DMS153 (cell line): ENCODE measurements around the gene MRPS35.

ENCODE experiments used
- DNase-seq: peaks from one replicate; lab custom pipeline; 2025; lab: John Stamatoyannopoulos, UW

The MRPS35 gene

GRCh38 chr12:27710592-27711316 is at the start of gene MRPS35:
Gene MRPS35 (plus strand): TSS chr12:27710832. CDS start chr12:27710844, 12 bp downstream.
- peak; percentile 58 for DNase-seq

GRCh38 chr12:27665704-27666103 is 44.9 kb upstream of the MRPS35 start:
- DNase-seq, result no peak

GRCh38 chr12:27666510-27666909 is 44.1 kb upstream of the MRPS35 start:
- no peak for DNase-seq

GRCh38 chr12:27667540-27667939 is 43.1 kb upstream of the MRPS35 start:
- no peak for DNase-seq

- no peak for DNase-seq
Observed at GRCh38 chr12:27672051-27672450, 38.6 kb upstream of the MRPS35 start.

GRCh38 chr12:27672643-27673042 is 38.0 kb upstream of the MRPS35 start:
- DNase-seq, result no peak

- DNase-seq, result no peak
Observed at GRCh38 chr12:27673101-27673718, 37.4 kb upstream of the MRPS35 start.

GRCh38 chr12:27674989-27675388 is 35.6 kb upstream of the MRPS35 start:
- no peak for DNase-seq

- DNase-seq, result no peak
Observed at GRCh38 chr12:27680619-27681018, 30.0 kb upstream of the MRPS35 start.

- DNase-seq, result no peak
Observed at GRCh38 chr12:27682534-27682933, 28.1 kb upstream of the MRPS35 start.

- DNase-seq, result no peak
Observed at GRCh38 chr12:27685274-27685673, 25.4 kb upstream of the MRPS35 start.

- DNase-seq, result no peak
Observed at GRCh38 chr12:27686147-27686546, 24.5 kb upstream of the MRPS35 start.

GRCh38 chr12:27688671-27689070 is 22.0 kb upstream of the MRPS35 start:
- DNase-seq, result no peak

- DNase-seq, result no peak
Observed at GRCh38 chr12:27689558-27690180, 21.0 kb upstream of the MRPS35 start.

GRCh38 chr12:27693403-27693802 is 17.2 kb upstream of the MRPS35 start:
- DNase-seq, result no peak

- no peak for DNase-seq
Observed at GRCh38 chr12:27695556-27696292, 14.9 kb upstream of the MRPS35 start.

- DNase-seq, result no peak
Observed at GRCh38 chr12:27696293-27696652, 14.4 kb upstream of the MRPS35 start, which contains the start of gene REP15. Gene REP15 (plus strand): TSS chr12:27696447. CDS start chr12:27696563, 116 bp downstream.

- no peak for DNase-seq
Observed at GRCh38 chr12:27696864-27697564, 13.6 kb upstream of the MRPS35 start.

- peak; percentile 2 for DNase-seq
Observed at GRCh38 chr12:27703720-27704452, 6.7 kb upstream of the MRPS35 start.

- no peak for DNase-seq
Observed at GRCh38 chr12:27705263-27705662, 5.4 kb upstream of the MRPS35 start.

GRCh38 chr12:27707216-27707615 is 3.4 kb upstream of the MRPS35 start:
- DNase-seq, result no peak
